Measurements from ENCODE around the gene GLT6D1.

DNA sequence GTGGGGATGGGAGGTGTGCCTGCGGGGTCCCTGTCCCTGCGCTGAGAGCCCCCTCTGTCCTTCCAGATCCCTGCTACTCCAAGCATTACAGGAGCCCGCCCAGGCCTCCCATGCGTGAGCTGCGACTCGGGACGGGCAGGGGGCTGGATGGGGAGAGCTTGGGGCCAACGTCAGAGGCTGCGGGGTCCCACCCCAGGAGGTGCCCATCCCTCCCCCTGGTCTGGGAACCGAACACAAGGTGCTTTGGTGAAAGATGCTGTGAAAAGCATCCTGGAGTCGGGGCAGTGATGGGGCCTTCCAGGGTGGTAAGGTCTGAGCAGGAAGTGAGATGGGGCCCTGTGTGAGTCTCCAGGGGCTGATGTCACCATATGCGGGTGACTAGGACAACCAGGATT lies 26.5 kb upstream of the GLT6D1 start:
- TF ChIP-seq, protein P1, sequence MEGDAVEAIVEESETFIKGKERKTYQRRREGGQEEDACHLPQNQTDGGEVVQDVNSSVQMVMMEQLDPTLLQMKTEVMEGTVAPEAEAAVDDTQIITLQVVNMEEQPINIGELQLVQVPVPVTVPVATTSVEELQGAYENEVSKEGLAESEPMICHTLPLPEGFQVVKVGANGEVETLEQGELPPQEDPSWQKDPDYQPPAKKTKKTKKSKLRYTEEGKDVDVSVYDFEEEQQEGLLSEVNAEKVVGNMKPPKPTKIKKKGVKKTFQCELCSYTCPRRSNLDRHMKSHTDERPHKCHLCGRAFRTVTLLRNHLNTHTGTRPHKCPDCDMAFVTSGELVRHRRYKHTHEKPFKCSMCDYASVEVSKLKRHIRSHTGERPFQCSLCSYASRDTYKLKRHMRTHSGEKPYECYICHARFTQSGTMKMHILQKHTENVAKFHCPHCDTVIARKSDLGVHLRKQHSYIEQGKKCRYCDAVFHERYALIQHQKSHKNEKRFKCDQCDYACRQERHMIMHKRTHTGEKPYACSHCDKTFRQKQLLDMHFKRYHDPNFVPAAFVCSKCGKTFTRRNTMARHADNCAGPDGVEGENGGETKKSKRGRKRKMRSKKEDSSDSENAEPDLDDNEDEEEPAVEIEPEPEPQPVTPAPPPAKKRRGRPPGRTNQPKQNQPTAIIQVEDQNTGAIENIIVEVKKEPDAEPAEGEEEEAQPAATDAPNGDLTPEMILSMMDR (conservative IDR thresholded peaks at IDR 0.05): no peak
- no peak for TF ChIP-seq ZFX (IDR thresholded peaks at IDR 0.05)
